Measurements from ENCODE around the gene NRP2.

- TF ChIP-seq EZH2 (IDR thresholded peaks at IDR 0.05; ENCODE audit: insufficient read depth, low read length) = no peak
- TF ChIP-seq CTCF (IDR thresholded peaks at IDR 0.05; ENCODE audit: insufficient read depth, low read depth, low read length) = no peak
Observed at GRCh38 chr2:205728366-205728765, 46.1 kb downstream of the NRP2 start.

Measured in astrocyte (in vitro differentiated cells and primary cell).